Erythroblast (primary cell): ENCODE measurements around the gene POLDIP2.

Experiments used
- DNase-seq, 2 experiments: peaks; one replicate each; lab custom pipeline; 2025; lab: John Stamatoyannopoulos, UW
- GATA1 ChIP-seq: IDR thresholded peaks from 2 replicates; pipeline ENCODE4 v1.6.1; 2011; ENCODE audit warnings: low read depth, mild to moderate bottlenecking, control low read depth, low read length, moderate library complexity
- POLR2A ChIP-seq: IDR thresholded peaks from 2 replicates; pipeline ENCODE4 v1.6.1; 2011; ENCODE audit warnings: mild to moderate bottlenecking, low read length

Gene POLDIP2

GRCh38 chr17:28396635-28397239 is 39.4 kb upstream of the POLDIP2 start:
- no peak for TF ChIP-seq POLR2A
- no peak for TF ChIP-seq GATA1
- DNase-seq = no peak

GRCh38 chr17:28395968-28396367 is 38.6 kb upstream of the POLDIP2 start:
- DNase-seq = no peak
- TF ChIP-seq GATA1 = no peak
- TF ChIP-seq POLR2A = no peak

- no peak for TF ChIP-seq POLR2A
- no peak for TF ChIP-seq GATA1
- DNase-seq = no peak
Observed at GRCh38 chr17:28395426-28395825, 38.1 kb upstream of the POLDIP2 start.

- no peak for DNase-seq
- TF ChIP-seq GATA1 = no peak
- TF ChIP-seq POLR2A = no peak
Observed at GRCh38 chr17:28394337-28395116, 37.2 kb upstream of the POLDIP2 start.

- no peak for TF ChIP-seq GATA1
- no peak for TF ChIP-seq POLR2A
- DNase-seq = no peak
Observed at GRCh38 chr17:28392491-28392890, 35.2 kb upstream of the POLDIP2 start.

GRCh38 chr17:28391401-28391800 is 34.1 kb upstream of the POLDIP2 start:
- DNase-seq = no peak
- TF ChIP-seq POLR2A = no peak
- TF ChIP-seq GATA1 = no peak

- no peak for DNase-seq
- no peak for TF ChIP-seq POLR2A
- no peak for TF ChIP-seq GATA1
Observed at GRCh38 chr17:28390984-28391383, 33.7 kb upstream of the POLDIP2 start.

GRCh38 chr17:28390563-28390962 is 33.2 kb upstream of the POLDIP2 start:
- no peak for DNase-seq
- TF ChIP-seq GATA1 = no peak
- no peak for TF ChIP-seq POLR2A

GRCh38 chr17:28390141-28390540 is 32.8 kb upstream of the POLDIP2 start:
- TF ChIP-seq POLR2A (no peak), GATA1 (no peak)
- DNase-seq = peak in 1 of 2 experiments; percentile 38

GRCh38 chr17:28388106-28388505 is 30.8 kb upstream of the POLDIP2 start:
- TF ChIP-seq GATA1 (no peak), POLR2A (no peak)
- DNase-seq = no peak

GRCh38 chr17:28386391-28386790 is 29.1 kb upstream of the POLDIP2 start:
- no peak for DNase-seq

GRCh38 chr17:28385406-28385805 is 28.1 kb upstream of the POLDIP2 start:
- TF ChIP-seq POLR2A (no peak), GATA1 (no peak)
- no peak for DNase-seq

More at GRCh38 chr17:28386391-28386790, 29.1 kb upstream of the POLDIP2 start:
- no peak for TF ChIP-seq POLR2A
- TF ChIP-seq GATA1 = no peak

GRCh38 chr17:28385037-28385400 is 27.7 kb upstream of the POLDIP2 start:
- TF ChIP-seq POLR2A = no peak
- no peak for TF ChIP-seq GATA1
- no peak for DNase-seq

- TF ChIP-seq POLR2A = peak; percentile 73
- TF ChIP-seq GATA1 = no peak
- DNase-seq = peak; percentile 27 to 53
Observed at GRCh38 chr17:28384281-28385036, 27.1 kb upstream of the POLDIP2 start.
